IMR-90 (cell line): Measurements from ENCODE around the gene IRF2BP2. TPM values are rescaled to one million over a fixed set of nuclear protein-coding genes. Genes with fewer than 3 reads are reported as not detected.

Experiments used
- ATAC-seq: fragments of 200-7000 bp; cut with Tn5 transposase; 2 replicates; pipeline ENCODE4 v1.9.1; 2020; ENCODE audit warnings: low read depth, mild to moderate bottlenecking, moderate library complexity
- BruUV-seq: library from RNA; stranded (reverse); fragments of 400-500 nt; replicated peaks from 2 replicates; lab custom pipeline; 2021; lab: Mats Ljungman, UMichigan
- CTCF ChIA-PET: fragments of 300-600 bp; formaldehyde crosslinking; extraction: SDS; loops from one replicate; lab custom pipeline; 2021; ENCODE audit warnings: antibody characterized with exemption; lab: Yijun Ruan, JAX
- POLR2A ChIA-PET: fragments of 300-600 bp; sonication (Branson Sonifier 250); formaldehyde crosslinking; loops from one replicate; lab custom pipeline; 2022; ENCODE audit warnings: antibody characterized with exemption; ENCODE audit not compliant: unreplicated experiment; lab: Charles Lee
- DNase-seq: peaks from one replicate; pipeline ENCODE4 v3.0.0; 2013
- H2AFZ ChIP-seq: replicated peaks from 2 replicates; pipeline ENCODE3; 2013; ENCODE audit warnings: low read length, mild to moderate bottlenecking; ENCODE audit not compliant: poor library complexity
- H2AK5ac ChIP-seq: 2 replicates; pipeline ENCODE4 v1.6.1; 2013; ENCODE audit warnings: low read depth, low read length, inconsistent platforms
- H2AK9ac ChIP-seq: replicated peaks from 2 replicates; pipeline ENCODE3; 2013; ENCODE audit warnings: mild to moderate bottlenecking, low read depth, low read length, moderate library complexity; ENCODE audit not compliant: poor library complexity
- H2BK120ac ChIP-seq: 2 replicates; pipeline ENCODE4 v1.6.1; 2013; ENCODE audit warnings: low read depth, low read length, inconsistent platforms
- H2BK15ac ChIP-seq: 3 replicates; pipeline ENCODE4 v1.6.1; 2013; ENCODE audit warnings: low read depth, low read length, inconsistent platforms
- H2BK20ac ChIP-seq: 2 replicates; pipeline ENCODE4 v1.6.1; 2013; ENCODE audit warnings: low read depth, mild to moderate bottlenecking, inconsistent platforms, low read length, moderate library complexity
- H2BK5ac ChIP-seq: 2 replicates; pipeline ENCODE4 v1.6.1; 2013; ENCODE audit warnings: mild to moderate bottlenecking, low read depth, low read length, inconsistent platforms; ENCODE audit not compliant: poor library complexity, severe bottlenecking
- H3K14ac ChIP-seq: replicated peaks from 2 replicates; pipeline ENCODE4 v1.6.1; 2013; ENCODE audit warnings: low read depth, low read length, inconsistent platforms
- H3K18ac ChIP-seq: 2 replicates; pipeline ENCODE4 v1.6.1; 2013; ENCODE audit warnings: low read depth, low read length, control low read depth
- H3K23ac ChIP-seq: 2 replicates; pipeline ENCODE4 v1.6.1; 2013; ENCODE audit warnings: low read depth, low read length, inconsistent platforms
- H3K27ac ChIP-seq: 2 replicates; pipeline ENCODE4 v1.5.1; 2013; ENCODE audit warnings: mild to moderate bottlenecking, control low read depth, low read length; ENCODE audit not compliant: insufficient read depth
- H3K27me3 ChIP-seq: 2 replicates; pipeline ENCODE4 v1.6.1; 2013; ENCODE audit warnings: low read length; ENCODE audit not compliant: control insufficient read depth, insufficient read depth
- H3K36me3 ChIP-seq: 2 replicates; pipeline ENCODE4 v1.6.1; 2013; ENCODE audit warnings: low read length, mixed read lengths; ENCODE audit not compliant: control insufficient read depth, insufficient read depth
- H3K4ac ChIP-seq: 2 replicates; pipeline ENCODE4 v1.6.1; 2013; ENCODE audit warnings: low read depth, low read length, inconsistent platforms
- H3K4me1 ChIP-seq: 2 replicates; pipeline ENCODE4 v1.6.1; 2013; ENCODE audit warnings: low read length, mixed read lengths; ENCODE audit not compliant: control insufficient read depth, insufficient read depth
- H3K4me2 ChIP-seq: 2 replicates; pipeline ENCODE4 v1.6.1; 2013; ENCODE audit warnings: low read depth, mild to moderate bottlenecking, control low read depth, low read length, moderate library complexity
- H3K4me3 ChIP-seq: 2 replicates; pipeline ENCODE4 v1.5.1; 2013; ENCODE audit warnings: low read depth, mild to moderate bottlenecking, control low read depth, low read length, moderate library complexity; ENCODE audit not compliant: insufficient read depth
- H3K56ac ChIP-seq: 2 replicates; pipeline ENCODE4 v1.6.1; 2013; ENCODE audit warnings: low read length, inconsistent platforms; ENCODE audit not compliant: insufficient read depth; ENCODE audit errors: extremely low read depth
- H3K79me1 ChIP-seq, 2 experiments: 2 replicates each; pipeline ENCODE4 v1.6.1; 2013; ENCODE audit warnings: low read length in 2 of 2, inconsistent platforms in 1 of 2, low read depth in 1 of 2
- H3K9ac ChIP-seq: 2 replicates; pipeline ENCODE4 v1.6.1; 2013; ENCODE audit warnings: low read depth, low read length, control low read depth
- H3K9me1 ChIP-seq: 2 replicates; pipeline ENCODE4 v1.6.1; 2013; ENCODE audit warnings: low read length, inconsistent platforms; ENCODE audit not compliant: insufficient read depth
- H3K9me3 ChIP-seq: 2 replicates; pipeline ENCODE4 v1.6.1; 2013; ENCODE audit warnings: low read length; ENCODE audit not compliant: control insufficient read depth, insufficient read depth
- H4K20me1 ChIP-seq: 2 replicates; pipeline ENCODE4 v1.6.1; 2013; ENCODE audit warnings: low read length, inconsistent platforms; ENCODE audit not compliant: insufficient read depth
- H4K5ac ChIP-seq: 2 replicates; pipeline ENCODE4 v1.6.1; 2013; ENCODE audit warnings: mild to moderate bottlenecking, low read depth, low read length, control low read depth
- H4K8ac ChIP-seq, 2 experiments: 2 replicates each; pipeline ENCODE4 v1.6.1; 2013; ENCODE audit warnings: low read depth in 2 of 2, low read length in 2 of 2, control low read depth in 1 of 2, inconsistent platforms in 1 of 2
- H4K91ac ChIP-seq: 2 replicates; pipeline ENCODE4 v1.6.1; 2013; ENCODE audit warnings: low read depth, low read length, inconsistent platforms; ENCODE audit not compliant: insufficient read depth
- BHLHE40 ChIP-seq: fragments of 150-350 bp; IDR thresholded peaks from 2 replicates; pipeline ENCODE4 v1.6.1; 2016; ENCODE audit warnings: mild to moderate bottlenecking, low read depth, low read length
- FOS ChIP-seq: fragments of 150-350 bp; IDR thresholded peaks from 2 replicates; pipeline ENCODE4 v1.6.1; 2016; ENCODE audit warnings: low read depth, low read length
- whole genome bisulfite sequencing, 2 experiments: methylation state at CpG; one replicate each; pipeline versions ENCODE4 v1.1.5 to v1.1.7; 2013; ENCODE audit warnings: missing lambda C conversion rate in 2 of 2; ENCODE audit not compliant: insufficient read length in 1 of 2; ENCODE audit errors: extremely low coverage in 2 of 2; 5-methylcytosine and 5-hydroxymethylcytosine counted together
- dilution Hi-C: fragments of 300-500 bp; cut with HindIII; formaldehyde crosslinking; loops from one replicate; pipeline ENCODE4 v1.14.3; 2018; ENCODE audit warnings: low sequenced_read_pairs; ENCODE audit not compliant: unreplicated experiment
- in situ Hi-C: fragments of 300-500 bp; cut with MboI; formaldehyde crosslinking; loops from 3 replicates; pipeline ENCODE4 v1.14.3; 2019; ENCODE audit warnings: low sequenced_read_pairs, inconsistent platforms, mixed read lengths
- intact Hi-C: fragments of 100-400 bp; cut with micrococcal nuclease; formaldehyde crosslinking; loops from 2 replicates; pipeline ENCODE4 v1.10.0; 2022
- polyA plus RNA-seq, 3 experiments: library from polyadenylated mRNA; depleted of rRNA; stranded (reverse); fragments of >200 nt; gene quantifications; 2 replicates each; pipeline ENCODE4 v1.2.3, GENCODE V29; 2012; ENCODE audit warnings: low replicate concordance in 1 of 3
- total RNA-seq: library from RNA; depleted of rRNA; stranded (reverse); fragments of >200 nt; gene quantifications from 2 replicates; pipeline ENCODE4 v1.2.3, GENCODE V29; 2012

Gene IRF2BP2
- total and polyA plus RNA-seq, 2 of the 4 experiments (the other 2 are of a cell fraction), result 47.0 to 66.6 TPM

GRCh38 chr1:234564035-234565029, 45.6 kb downstream of the IRF2BP2 start:
- no peaks in the 10 kb centered on the region for H3K9me3 ChIP-seq

More at GRCh38 chr1:234564035-234565029, 45.6 kb downstream of the IRF2BP2 start:
- Histone ChIP-seq H3K4me2 (peak overlapping the region; percentile 18; the same call in 1 of the 2 replicates), H2AK5ac (no peak overlapping the region), H3K9me1 (peaks cover 3% of the 10 kb centered on the region; the same call in 1 of the 2 replicates), H3K27me3 (no peaks in the 10 kb centered on the region), H3K18ac (no peak overlapping the region), H3K56ac (no peak overlapping the region), H3K4me3 (no peak overlapping the region), H4K5ac (no peak overlapping the region), H4K8ac (no peak overlapping the region), H3K14ac (no peak overlapping the region), H2AK9ac (no peak overlapping the region), H3K36me3 (no peaks in the 10 kb centered on the region), H4K91ac (no peak overlapping the region), H3K4me1 (peaks cover 6% of the 10 kb centered on the region; the same call in 1 of the 2 replicates), H4K20me1 (no peaks in the 10 kb centered on the region), H3K27ac (no peak overlapping the region), H3K4ac (no peak overlapping the region), H2BK120ac (no peak overlapping the region), H3K9ac (no peak overlapping the region), H3K79me1 (no peaks in the 10 kb centered on the region), H2BK20ac (no peak overlapping the region), H2BK15ac (no peak overlapping the region), H2BK5ac (peak overlapping the region; percentile 28), H3K23ac (no peak overlapping the region), H2AFZ (no peak overlapping the region)
- 20% methylated on average over 1 of the region's 7 CpGs; no CpG with 5 or more reads in 1 of the 2 experiments for WGBS, 2 experiments
- in situ Hi-C loops, result no loop called here
- dilution Hi-C loops, result no loop called here
- DNase-seq (peak; percentile 88), ATAC-seq (peak; percentile 85)
- ChIA-PET CTCF (no interaction called here), POLR2A (interaction anchor here (0.6 kb wide), 1 partner anchor 161 kb away, joined by 4 read pairs; no protein-coding TSS in a partner anchor)
- TF ChIP-seq FOS (peak; percentile 80), BHLHE40 (no peak)
- intact Hi-C loops, result no loop called here
- BruUV-seq, result no TSS peak
